NCI-H526 treated with DMSO at 0.1 percent for 48 hours (cell line): ENCODE data around the gene CDH4.

ENCODE experiments used
- DNase-seq: peaks from one replicate; lab custom pipeline; 2025; lab: John Stamatoyannopoulos, UW

The CDH4 gene

DNA sequence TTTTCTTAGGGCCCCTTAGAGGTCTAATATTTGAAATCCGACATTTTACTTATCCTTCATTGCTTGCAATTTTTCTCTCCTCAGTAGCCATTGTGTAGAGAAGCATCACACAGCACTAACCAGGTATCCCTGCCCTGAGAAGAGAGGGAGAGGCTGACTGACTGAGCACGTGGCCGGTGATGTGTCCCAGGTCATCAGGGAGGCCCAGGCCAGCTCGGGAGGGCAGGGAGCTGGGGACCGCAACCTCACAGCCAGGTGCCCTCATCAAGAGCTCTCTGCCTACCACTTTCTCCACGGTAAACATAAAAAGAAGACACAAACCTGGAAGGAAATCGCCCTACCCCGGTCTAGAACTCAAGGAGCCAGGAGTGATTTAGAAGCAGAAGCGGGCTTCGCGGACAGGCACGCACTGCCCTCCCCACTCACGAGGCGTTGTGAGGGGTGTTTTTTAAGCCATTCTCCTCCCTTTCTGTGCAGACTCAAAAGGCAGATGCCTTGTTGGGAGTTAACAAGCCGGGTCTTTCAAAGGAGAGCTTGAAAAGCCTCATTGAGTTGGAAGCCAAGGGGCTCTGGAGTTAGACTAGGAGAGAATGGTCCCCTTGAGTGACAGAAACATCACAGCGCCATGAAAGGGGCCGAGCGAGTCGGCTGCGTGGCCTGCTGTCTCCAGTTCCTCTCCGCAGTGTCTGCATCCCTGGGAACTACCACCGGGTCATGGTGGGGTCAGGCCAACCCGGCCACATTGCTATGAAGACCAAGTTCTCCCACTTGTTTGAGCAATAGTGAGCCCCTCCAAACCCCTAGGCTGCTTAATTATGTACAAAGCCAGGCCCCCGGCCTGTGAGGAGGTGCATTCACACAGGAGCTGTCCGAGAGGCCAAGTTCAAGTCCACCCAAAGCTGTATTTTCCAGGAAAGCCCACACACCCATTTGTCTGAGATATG, 285.4 kb downstream of the CDH4 start:
- DNase-seq = no peak

DNA sequence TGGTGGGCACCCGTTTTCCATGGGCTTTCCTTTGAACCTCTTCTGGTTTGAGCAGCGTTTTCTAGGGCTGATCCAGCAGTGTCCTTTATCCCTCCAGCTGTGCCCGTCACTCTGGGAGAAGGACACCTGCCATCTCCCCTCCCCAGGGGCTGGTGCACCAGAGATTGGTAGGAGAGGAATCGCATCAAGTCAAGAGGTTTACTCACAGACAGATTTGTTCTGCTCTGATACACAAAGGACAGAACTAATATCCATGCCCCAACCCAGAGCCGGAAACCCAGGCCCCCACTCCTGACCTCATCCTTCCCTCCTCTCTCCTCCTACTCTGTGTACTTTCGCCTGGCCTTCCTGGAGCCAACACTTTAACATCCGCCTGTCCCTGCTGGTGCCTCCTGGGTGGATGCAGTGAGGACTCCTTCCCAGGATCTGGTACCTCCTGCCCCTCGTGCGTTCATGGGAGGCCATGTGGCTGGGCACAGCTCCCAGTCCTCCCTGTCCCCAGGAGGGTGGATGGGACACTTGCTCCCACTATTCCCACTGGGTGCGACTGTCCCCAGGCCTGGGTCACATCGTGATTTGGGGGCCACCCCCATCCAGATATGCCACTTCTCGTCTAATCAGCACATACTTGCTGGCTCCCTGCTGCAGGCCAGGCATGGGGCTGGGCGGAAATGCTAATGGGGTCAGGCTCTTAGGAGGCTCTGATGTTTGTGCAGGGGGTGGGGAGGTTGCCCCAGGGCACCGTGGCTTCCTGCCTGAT, 286.3 kb downstream of the CDH4 start:
- DNase-seq = no peak

DNA sequence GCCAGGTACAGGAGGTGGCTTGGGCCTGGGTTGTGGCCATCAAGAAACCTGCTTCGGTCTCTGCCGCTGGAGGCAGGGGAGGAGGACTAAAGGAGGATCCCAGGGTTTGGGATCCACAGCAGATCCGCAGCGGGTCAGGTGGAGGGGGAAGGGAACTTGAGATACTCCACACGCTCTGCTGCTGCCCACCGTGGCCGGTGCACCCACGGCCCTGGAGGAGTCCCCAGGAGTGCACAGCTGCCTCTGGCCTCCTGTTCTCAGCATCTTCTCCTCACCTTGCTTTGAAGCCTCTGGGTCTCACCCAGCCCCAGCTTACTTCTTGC, 286.8 kb downstream of the CDH4 start:
- DNase-seq = no peak

DNA sequence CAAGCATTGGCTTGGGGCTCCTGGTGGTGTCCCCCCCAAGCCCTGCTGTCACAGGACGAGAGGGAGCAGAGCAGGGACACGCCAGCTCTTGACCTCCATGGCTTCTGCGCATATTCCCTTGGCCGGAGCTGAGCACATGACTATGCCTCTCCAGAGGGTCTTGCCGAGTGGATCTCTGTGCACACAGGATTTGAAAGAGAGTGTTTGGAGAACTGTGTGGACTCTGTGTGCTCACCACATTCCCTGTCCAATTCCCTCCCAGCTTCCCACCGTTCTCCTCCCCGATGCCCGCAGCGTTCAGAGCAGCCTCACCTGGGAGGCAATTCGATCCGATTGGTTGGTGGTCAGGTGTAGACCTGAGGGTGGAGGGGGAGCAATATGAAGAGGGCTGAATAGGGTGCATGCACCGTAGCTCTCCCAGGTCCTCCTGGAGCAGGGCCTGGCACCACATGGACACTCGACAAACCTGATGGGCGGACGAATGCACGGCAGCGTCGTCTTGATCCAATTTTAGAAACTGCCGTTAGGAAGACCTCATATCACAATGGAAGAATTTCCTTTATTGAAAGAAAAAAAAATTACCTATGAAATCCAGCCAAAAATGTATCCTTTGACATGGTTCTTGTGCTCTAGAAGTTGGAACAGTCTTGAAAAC, 287.8 kb downstream of the CDH4 start:
- DNase-seq = no peak

DNA sequence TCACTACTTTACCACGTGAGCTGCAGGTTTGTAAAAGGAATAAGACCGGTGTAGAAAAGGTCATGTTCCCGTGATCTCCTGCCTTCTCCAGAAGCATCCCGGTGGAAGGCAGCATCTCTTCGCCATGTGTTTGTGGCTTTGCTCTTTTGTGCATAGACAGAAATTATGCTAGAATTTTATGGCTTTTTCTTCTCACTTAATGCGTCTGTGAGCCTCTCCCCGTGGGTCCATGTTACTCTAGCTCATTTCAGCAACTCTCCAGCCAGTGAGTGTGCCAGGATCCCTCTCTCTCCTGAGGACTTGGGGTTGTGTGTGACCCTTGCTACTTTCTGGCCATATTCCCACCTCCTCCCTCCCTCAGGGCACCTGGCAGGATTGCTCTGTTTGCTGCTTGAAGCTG, 289.5 kb downstream of the CDH4 start:
- DNase-seq = no peak

DNA sequence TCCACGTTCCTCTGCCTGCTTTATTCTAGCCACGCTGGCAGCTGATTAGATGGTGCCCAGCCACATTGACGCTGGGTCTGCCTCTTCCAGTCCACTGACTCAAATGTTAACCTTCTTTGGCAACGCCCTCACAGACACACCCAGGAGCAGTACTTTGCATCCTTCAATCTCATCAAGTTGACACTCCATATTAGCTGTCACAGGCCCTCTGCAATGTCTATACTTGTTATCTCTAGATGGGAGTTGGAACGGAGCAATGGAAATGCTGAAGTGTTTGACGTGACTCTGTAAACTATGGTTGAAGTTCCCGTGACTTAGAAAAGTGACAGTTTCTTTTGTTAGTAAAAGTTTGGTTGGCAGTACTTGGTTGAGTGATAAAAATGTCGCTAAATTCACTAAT, 291.0 kb downstream of the CDH4 start:
- no peak for DNase-seq

DNA sequence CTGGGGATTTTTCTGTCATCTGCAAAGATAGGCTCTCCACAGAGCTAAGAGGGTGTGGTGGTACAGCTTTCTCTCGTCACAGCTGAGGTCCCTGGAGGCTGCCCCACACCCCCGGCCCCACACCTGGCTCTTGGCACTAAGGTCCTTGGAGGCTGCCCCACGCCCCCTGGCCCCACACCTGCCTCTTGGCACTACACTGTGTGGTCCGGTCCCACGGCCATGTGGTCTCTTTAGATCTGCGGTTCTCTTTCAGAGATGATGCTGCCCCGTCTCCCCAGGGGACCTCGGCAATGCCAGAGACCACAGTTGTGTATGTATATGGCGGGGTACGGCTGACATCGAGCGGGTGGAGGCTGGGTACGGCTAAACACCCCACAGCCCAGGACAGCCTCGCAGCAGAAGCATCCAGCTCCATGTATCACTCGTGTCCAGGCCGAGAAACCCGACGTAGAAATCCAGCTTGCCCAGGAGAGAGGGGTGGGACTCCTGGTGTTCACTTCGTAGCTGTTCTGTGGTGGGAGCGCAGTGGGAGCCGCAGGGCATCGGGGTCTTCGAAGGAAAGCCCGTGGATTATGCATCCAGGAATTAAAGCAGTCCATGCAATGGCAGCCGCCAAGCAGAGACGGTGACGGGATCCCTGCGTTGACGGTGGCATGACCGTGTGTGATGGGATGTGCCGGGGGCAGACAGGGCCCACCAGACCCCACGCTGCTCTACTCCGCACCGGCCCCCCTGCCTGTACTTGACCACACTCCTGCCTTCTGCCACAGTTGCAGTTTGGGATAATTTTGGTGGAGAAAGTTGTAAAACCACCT, 292.1 kb downstream of the CDH4 start:
- no peak for DNase-seq

DNA sequence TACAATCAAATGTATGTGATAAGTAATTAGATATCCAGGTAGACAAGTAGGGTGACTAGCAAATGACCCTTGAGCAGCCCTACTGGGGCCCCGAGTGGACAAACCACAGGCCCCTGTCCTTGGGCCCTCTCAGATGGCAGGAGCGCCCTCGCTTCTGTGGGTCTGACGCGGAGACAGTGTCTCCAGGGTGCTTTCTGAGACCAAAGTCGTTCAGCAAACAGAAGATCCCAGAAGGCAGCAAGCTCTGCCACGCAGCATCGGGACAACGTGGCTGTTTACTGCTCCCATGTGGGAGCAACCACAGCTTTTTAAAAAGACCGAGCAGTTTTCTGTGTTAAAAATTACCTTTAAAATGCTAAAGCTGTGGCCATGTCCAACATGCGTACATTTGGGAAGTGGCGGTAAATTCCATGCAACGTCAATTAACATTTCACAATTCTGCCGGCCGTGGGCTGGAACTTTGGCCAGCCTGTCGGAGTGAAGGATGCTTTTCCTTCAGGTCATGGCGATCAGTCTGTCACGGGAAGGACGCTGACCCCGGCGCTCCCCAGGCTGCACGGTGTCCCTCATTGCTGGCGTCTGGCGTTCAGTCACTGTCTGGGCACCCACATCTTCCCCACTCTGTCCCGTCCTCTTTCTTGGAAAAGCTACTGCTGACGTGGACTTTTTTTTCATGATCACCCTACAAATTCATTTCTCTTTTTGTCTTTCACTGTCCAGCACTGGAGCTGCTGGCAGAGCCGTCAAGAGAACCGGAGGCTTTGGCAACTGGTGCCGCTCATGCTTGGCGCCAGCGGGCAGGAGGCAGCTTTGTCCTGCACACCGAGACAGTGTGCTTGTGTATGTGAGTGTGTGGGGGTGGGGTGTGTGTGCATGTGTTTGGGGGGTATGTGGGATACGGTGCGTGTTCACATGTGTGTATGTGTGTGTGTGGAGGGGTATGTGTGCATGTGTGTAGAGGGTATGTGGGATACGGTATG, 293.1 kb downstream of the CDH4 start:
- no peak for DNase-seq

DNA sequence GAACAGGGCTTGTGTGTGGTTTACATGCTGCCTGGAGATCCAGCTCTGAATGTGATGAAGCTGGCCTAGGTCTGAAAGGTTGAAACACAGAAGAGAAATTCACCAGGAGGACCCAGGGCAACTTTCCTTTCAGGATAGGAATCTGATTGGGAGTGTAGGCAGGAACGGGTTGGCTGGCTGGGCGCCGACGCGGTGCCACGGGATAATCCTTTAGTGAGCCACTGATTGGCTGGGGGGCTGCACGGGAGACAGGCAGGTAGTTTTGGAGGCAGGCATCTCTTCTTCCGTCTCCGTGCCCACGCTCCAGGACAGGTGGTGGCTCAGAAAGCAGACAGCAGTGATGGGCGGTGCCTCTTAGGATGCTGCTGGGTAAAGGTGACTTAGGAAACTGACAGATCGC, 294.6 kb downstream of the CDH4 start:
- DNase-seq = no peak

DNA sequence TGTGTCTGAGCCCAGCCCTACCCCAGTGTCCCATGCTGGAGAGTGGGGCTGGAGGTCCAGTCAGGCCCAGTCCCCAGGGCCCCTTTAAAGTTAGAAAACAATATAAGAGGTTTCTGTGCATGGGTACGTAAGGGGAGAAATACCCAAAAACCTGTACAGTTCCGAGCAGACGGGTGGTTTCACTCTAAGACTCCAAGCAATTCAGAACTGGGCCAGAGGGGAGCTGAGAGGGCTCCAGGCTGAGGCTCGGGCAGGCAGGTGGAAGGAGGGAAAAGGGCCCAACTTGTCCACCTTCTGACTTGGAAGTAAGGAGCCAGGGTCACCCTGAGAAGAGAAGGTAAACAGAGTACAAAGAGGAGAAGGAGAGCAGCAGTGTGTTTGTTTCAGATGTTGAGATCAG, 296.0 kb downstream of the CDH4 start:
- DNase-seq = no peak

DNA sequence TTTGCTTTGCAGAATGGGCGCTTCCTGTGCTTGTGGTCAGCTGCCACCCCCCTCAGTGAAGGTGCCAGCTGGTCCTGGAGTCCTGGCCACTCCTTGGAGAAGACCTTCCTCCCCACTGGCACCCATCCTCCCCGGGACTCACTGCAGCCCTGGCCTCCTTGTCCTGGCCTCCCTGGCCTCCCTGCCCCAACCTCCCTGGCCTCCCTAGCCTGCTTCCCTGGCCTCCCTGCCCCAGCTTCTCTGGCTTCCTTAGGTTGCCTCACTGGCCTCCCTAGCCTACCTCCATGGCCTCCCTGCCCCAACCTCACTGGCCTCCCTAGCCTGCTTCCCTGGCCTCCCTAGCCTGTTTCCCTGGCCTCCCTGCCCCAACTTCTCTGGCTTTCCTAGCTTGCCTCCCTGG, 297.8 kb downstream of the CDH4 start:
- DNase-seq = no peak

DNA sequence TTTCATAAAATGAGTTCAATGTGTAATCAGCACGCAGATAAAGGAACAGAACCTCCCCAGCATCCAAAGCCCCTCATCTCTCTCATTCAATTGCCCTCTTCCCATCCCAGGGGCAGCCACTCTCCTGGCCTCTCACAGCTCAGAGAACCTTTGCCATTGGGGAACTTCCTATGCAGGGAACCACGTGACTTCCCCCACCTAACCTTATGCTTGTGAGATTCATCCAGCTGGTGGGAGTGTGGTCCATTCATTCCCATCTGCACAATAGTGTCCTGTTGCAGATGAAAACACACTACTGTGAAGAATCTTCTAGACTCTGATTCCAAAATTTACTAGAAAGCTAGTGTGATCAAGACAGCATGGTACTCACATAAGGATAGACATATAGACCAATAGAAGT, 299.3 kb downstream of the CDH4 start:
- DNase-seq = no peak

DNA sequence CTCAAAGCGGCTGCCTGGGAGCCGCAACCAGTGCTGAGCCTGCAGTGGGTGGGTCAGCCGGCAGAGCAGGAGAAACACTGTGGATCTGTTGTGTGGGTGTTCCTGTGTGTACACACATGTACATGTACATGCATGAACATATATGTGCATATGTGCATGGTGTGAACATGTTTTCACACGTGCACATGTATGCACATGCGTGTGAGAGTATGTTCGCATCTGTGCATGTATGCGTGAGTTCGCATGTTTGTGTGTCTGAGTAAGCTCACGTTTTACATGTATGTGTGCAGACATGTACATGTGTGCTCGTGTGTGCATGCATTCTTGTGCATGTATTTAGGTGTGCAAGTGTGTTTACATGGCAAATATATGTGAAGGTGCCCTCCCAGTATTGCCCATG, 302.6 kb downstream of the CDH4 start:
- no peak for DNase-seq

DNA sequence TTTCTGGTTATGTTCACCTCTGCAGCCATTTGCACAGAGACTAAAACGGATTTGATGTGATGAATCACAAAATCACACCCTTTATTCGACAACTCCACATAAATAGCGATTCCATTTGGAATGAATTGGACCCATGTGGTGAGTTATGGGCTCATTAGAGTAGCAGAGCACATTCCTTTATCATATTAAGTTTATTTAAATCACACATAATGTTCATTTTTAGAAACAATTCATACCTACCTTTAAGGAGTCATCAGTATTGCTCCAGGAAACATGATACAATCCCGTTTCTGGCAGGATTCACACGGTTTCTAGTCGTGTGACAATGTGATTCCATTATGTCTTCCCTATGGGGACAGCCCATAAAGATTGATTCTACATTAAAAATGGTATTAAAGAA, 303.5 kb downstream of the CDH4 start:
- no peak for DNase-seq

DNA sequence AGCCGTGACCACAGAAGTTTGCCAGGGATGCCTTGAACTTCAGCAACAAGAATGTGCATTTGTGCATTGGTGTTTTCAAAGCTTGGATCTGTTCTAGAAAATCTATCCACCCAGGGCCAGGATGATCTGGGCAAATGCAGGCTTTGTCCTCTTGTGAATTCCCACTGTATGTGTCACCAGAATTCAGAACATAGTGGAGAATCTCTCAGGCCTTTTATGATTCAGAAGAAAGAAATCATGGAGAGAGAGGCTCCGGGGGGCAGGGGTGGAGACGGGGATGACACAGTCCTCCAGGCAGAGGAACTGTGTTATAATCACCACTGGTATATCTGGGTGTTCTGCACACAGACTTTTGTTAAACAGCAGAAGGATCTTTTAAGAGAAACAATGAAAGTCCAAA, 304.1 kb downstream of the CDH4 start:
- no peak for DNase-seq

DNA sequence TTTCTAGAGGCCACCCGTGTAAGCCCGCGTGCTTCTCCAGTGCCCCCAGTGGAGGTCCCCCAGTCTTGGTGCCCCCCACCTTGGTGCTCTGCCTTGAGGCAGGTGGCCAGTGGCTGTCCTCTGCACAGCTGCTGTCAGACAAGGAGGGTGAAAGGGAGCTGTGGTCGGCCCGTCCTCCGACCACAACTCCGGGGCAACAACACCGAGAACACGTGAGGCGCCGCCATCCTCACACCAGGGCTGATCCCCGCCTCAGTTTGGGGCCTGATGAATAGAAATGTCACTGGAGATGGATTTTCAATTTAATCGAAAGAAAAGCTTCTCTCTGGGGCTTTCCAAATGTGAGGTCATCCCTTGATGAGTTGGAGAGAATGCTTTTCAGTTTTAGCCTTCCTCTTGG, 304.6 kb downstream of the CDH4 start:
- DNase-seq = no peak

DNA sequence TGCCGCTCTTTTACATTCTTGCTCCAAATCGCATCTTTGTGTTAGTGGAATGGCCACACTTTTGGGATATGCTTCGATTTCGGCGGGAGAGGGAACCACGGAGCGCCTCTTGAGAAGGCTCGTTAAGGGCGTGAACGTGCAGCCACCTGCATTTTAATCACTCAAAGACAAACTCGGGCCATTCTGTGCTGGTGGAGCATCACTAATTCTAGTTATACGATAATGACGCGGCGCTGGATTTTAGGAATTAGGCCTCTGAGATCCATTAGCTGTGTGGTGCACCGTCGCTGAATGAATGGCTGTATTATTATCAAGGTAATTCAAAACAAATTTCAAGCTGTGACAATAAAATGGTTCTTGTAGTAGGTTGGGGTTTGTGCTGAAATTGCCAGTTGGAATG, 305.6 kb downstream of the CDH4 start:
- DNase-seq = no peak

DNA sequence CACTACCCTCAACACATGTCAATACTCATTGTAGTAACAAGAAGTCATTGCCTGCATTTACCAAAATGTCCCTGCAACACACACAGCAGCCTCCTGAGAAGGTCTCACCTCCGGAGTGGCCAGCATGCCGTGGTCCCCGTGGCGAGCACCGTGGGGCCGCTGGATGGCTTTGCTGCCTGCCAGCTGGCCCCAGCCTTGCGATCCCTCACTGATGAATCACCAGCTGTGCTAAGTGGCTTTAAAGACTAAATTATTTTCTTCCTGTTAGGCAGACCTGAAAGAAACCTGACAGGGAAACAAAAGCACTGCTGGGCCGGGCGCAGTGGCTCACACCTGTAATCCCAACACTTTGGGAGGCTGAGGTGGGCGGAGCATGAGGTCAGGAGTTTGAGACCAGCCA, 306.7 kb downstream of the CDH4 start:
- no peak for DNase-seq

DNA sequence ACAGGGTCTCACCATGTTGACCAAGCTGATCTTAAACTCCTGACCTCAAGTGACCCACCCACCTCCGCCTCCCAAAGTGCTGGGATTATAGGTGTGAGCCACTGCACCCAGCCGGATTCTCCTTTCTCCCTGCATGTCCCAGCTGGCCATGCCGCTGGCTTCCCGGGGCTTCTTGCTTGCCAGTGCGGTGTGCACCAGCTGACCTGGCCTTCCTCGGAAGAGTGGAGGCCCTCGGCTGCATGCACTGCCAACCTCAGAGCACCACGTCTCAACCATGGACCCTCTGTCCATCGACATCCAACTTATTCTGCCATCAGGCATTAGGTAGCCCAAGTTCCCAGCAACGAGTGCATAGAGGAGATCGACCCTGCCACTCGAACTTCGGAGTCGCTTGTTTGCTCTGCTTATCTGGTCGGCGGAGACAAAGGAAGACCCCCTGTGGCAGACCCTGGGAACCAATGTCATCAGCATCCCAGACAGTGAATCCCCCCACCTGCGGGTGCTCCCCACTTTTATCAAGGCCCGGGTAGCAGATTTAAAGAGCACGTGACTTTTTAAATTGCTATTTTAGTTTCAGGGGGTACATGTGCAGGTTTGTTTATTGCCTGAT, 307.8 kb downstream of the CDH4 start:
- no peak for DNase-seq

DNA sequence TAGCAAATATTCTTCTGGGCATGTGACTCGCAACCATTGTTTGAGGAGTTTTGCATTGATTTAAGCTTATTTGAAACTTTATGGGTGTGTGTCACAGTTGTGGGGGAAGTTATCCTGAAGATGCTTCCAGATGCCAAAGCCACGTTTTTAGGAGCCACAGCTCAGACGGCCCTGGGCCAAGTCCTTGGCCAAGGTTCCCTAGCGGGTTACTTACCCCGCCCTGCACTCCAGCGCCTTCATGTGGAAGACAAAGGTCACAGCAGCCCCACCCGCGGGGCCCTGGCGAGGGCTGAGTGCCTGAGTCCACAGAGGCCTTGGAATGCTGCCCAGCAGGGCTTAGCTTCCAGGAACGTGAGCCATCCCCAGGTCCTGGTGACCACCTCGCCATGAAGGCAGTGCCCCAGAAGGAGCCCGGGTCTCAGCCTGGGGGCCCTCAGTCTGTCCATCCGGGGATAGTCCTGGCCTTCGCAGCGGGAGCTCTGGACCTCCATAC, 308.3 kb downstream of the CDH4 start:
- DNase-seq = no peak
